ENCODE measurements around the gene CADM2.

The CADM2 gene

GRCh38 chr3:85321892-85322291, 363.1 kb downstream of the CADM2 start:
- no peak for DNase-seq (ENCODE audit: low read depth in 2 of 2)

- no peak for DNase-seq (ENCODE audit: low read depth in 2 of 2)
These were observed 371.3 kb downstream of the CADM2 start for GRCh38 chr3:85330071-85330470.

GRCh38 chr3:85337895-85338294, 379.1 kb downstream of the CADM2 start:
- no peak for DNase-seq (ENCODE audit: low read depth in 2 of 2)

GRCh38 chr3:85342915-85343314, 384.1 kb downstream of the CADM2 start:
- no peak for DNase-seq (ENCODE audit: low read depth in 2 of 2)

GRCh38 chr3:85355572-85355971, 396.8 kb downstream of the CADM2 start:
- DNase-seq (ENCODE audit: low read depth in 2 of 2), result no peak

- no peak for DNase-seq (ENCODE audit: low read depth in 2 of 2)
These were observed 402.1 kb downstream of the CADM2 start for GRCh38 chr3:85360742-85361387.

GRCh38 chr3:85364296-85364909, 405.6 kb downstream of the CADM2 start:
- no peak for DNase-seq (ENCODE audit: low read depth in 2 of 2)

- no peak for DNase-seq (ENCODE audit: low read depth in 2 of 2)
These were observed 411.6 kb downstream of the CADM2 start for GRCh38 chr3:85370341-85370740.

GRCh38 chr3:85376131-85376530, 417.3 kb downstream of the CADM2 start:
- DNase-seq (ENCODE audit: low read depth in 2 of 2), result no peak

GRCh38 chr3:85377115-85377514, 418.3 kb downstream of the CADM2 start:
- no peak for DNase-seq (ENCODE audit: low read depth in 2 of 2)

GRCh38 chr3:85384372-85384771, 425.6 kb downstream of the CADM2 start:
- DNase-seq (ENCODE audit: low read depth in 2 of 2), result no peak

GRCh38 chr3:85387913-85388505, 429.2 kb downstream of the CADM2 start:
- DNase-seq (ENCODE audit: low read depth in 2 of 2), result no peak

- no peak for DNase-seq (ENCODE audit: low read depth in 2 of 2)
These were observed 435.6 kb downstream of the CADM2 start for GRCh38 chr3:85394424-85394823.

GRCh38 chr3:85397434-85397833, 438.6 kb downstream of the CADM2 start:
- no peak for DNase-seq (ENCODE audit: low read depth in 2 of 2)

- no peak for DNase-seq (ENCODE audit: low read depth in 2 of 2)
These were observed 467.3 kb downstream of the CADM2 start for GRCh38 chr3:85426121-85426520.

- DNase-seq (ENCODE audit: low read depth in 2 of 2), result no peak
These were observed 468.7 kb downstream of the CADM2 start for GRCh38 chr3:85427467-85427866.

GRCh38 chr3:85432081-85432480, 473.3 kb downstream of the CADM2 start:
- DNase-seq (ENCODE audit: low read depth in 2 of 2), result no peak

- DNase-seq (ENCODE audit: low read depth in 2 of 2), result no peak
These were observed 474.5 kb downstream of the CADM2 start for GRCh38 chr3:85433319-85433718.

GRCh38 chr3:85455561-85456200, 496.9 kb downstream of the CADM2 start:
- no peak for DNase-seq (ENCODE audit: low read depth in 2 of 2)

GRCh38 chr3:85474241-85474640, 515.5 kb downstream of the CADM2 start:
- no peak for DNase-seq (ENCODE audit: low read depth in 2 of 2)

- no peak for DNase-seq (ENCODE audit: low read depth in 2 of 2)
These were observed 516.6 kb downstream of the CADM2 start for GRCh38 chr3:85475346-85475745.

- no peak for DNase-seq (ENCODE audit: low read depth in 2 of 2)
These were observed 518.2 kb downstream of the CADM2 start for GRCh38 chr3:85476891-85477495.

Measured in stimulated activated CD8-positive, alpha-beta memory T cell treated with anti-CD3 and anti-CD28 coated beads, Interleukin-15, amount 100 ng/mL, for 4 hours (primary cell).